Measurements from ENCODE around the gene ZNF236.

The ZNF236 gene

GRCh38 chr18:76882146-76882545 lies 59.8 kb downstream of the ZNF236 start:
- no peak overlapping the region for H3K27ac ChIP-seq (ENCODE audit: low read depth, low read length, poor library complexity, severe bottlenecking)
- H3K4me2 ChIP-seq (ENCODE audit: low read length): no peak overlapping the region
- H3K9ac ChIP-seq (ENCODE audit: low read length): no peak overlapping the region
- H3K79me2 ChIP-seq (ENCODE audit: insufficient read depth, low read length): no peaks in the 10 kb centered on the region
- peaks cover 71% of the 10 kb centered on the region for H3K36me3 ChIP-seq (ENCODE audit: insufficient read depth, low read length)
- no peaks in the 10 kb centered on the region for H3K9me3 ChIP-seq (ENCODE audit: low read length)
- no peak for TF ChIP-seq EZH2 (IDR thresholded peaks at IDR 0.05; ENCODE audit: borderline replicate concordance, low read length)
- TF ChIP-seq, protein P1, sequence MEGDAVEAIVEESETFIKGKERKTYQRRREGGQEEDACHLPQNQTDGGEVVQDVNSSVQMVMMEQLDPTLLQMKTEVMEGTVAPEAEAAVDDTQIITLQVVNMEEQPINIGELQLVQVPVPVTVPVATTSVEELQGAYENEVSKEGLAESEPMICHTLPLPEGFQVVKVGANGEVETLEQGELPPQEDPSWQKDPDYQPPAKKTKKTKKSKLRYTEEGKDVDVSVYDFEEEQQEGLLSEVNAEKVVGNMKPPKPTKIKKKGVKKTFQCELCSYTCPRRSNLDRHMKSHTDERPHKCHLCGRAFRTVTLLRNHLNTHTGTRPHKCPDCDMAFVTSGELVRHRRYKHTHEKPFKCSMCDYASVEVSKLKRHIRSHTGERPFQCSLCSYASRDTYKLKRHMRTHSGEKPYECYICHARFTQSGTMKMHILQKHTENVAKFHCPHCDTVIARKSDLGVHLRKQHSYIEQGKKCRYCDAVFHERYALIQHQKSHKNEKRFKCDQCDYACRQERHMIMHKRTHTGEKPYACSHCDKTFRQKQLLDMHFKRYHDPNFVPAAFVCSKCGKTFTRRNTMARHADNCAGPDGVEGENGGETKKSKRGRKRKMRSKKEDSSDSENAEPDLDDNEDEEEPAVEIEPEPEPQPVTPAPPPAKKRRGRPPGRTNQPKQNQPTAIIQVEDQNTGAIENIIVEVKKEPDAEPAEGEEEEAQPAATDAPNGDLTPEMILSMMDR (IDR thresholded peaks at IDR 0.05; ENCODE audit: low read length): no peak
- H3K4me1 ChIP-seq (ENCODE audit: insufficient read depth, low read length, severe bottlenecking): no peaks in the 10 kb centered on the region
- no peaks in the 10 kb centered on the region for H4K20me1 ChIP-seq (ENCODE audit: insufficient read depth, low read length)
- H3F3A ChIP-seq (ENCODE audit: insufficient read depth, low read length): no peaks in the 10 kb centered on the region
- no peak overlapping the region for H3K4me3 ChIP-seq (ENCODE audit: low read depth, low read length, poor library complexity, severe bottlenecking)
- no peak overlapping the region for H2AFZ ChIP-seq (ENCODE audit: low read length)
- H3K27me3 ChIP-seq (ENCODE audit: insufficient read depth, low read length): no peaks in the 10 kb centered on the region
- no peaks in the 10 kb centered on the region for H3K9me2 ChIP-seq (ENCODE audit: low read depth, low read length)

DNA sequence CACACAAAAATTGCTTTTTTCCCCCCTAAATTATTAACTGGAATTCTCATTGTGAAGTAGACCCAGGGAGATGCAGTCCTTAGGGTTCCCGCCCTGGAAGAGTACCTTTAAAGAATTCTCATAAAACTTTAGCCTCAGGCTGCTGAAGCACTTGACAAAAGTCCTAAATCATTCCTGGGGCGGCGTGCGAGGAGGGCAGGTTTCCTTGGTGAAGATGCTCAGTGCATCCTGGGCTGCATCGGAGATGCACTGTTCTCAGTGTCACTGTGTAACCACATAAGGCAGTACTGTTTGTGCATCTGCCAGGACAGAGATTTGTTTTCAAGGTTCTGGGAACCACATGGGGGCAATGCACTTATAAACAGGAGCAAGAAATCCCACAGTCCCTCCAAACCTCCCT lies 62.6 kb downstream of the ZNF236 start:
- no peak overlapping the region for H3K4me2 ChIP-seq (ENCODE audit: low read length)
- H3F3A ChIP-seq (ENCODE audit: insufficient read depth, low read length): no peaks in the 10 kb centered on the region
- no peak overlapping the region for H3K27ac ChIP-seq (ENCODE audit: low read depth, low read length, poor library complexity, severe bottlenecking)
- H2AFZ ChIP-seq (ENCODE audit: low read length): no peak overlapping the region
- H3K9ac ChIP-seq (ENCODE audit: low read length): no peak overlapping the region
- TF ChIP-seq, protein P1 (IDR thresholded peaks at IDR 0.05; ENCODE audit: low read length): no peak
- TF ChIP-seq EZH2 (IDR thresholded peaks at IDR 0.05; ENCODE audit: borderline replicate concordance, low read length): no peak
- H3K27me3 ChIP-seq (ENCODE audit: insufficient read depth, low read length): no peaks in the 10 kb centered on the region
- H3K9me2 ChIP-seq (ENCODE audit: low read depth, low read length): no peaks in the 10 kb centered on the region
- H3K4me3 ChIP-seq (ENCODE audit: low read depth, low read length, poor library complexity, severe bottlenecking): no peak overlapping the region
- H4K20me1 ChIP-seq (ENCODE audit: insufficient read depth, low read length): no peaks in the 10 kb centered on the region
- H3K4me1 ChIP-seq (ENCODE audit: insufficient read depth, low read length, severe bottlenecking): no peaks in the 10 kb centered on the region
- no peaks in the 10 kb centered on the region for H3K79me2 ChIP-seq (ENCODE audit: insufficient read depth, low read length)
- H3K36me3 ChIP-seq (ENCODE audit: insufficient read depth, low read length): peaks cover 78% of the 10 kb centered on the region
- no peaks in the 10 kb centered on the region for H3K9me3 ChIP-seq (ENCODE audit: low read length)

DNA sequence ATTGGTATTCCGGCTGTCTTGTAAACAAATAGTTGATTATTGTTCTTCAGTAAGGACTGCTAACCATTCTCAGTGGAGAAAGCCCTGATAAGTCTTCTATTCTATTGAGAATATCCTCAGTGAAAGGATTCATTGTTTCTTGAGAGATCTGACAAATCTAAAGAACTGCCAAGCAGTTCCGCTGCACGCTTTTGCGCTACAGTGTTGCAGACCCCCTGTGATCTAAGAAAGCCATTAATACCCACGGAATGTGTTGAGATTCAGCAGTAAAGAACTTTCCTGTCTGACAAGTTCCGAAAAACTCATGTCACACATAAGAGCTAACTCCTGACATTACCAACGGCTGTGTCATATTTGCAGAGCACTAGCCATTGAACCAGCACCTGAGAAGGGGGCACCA lies 63.8 kb downstream of the ZNF236 start:
- Histone ChIP-seq H4K20me1 (ENCODE audit: insufficient read depth, low read length) (no peaks in the 10 kb centered on the region), H3K27ac (ENCODE audit: low read depth, low read length, poor library complexity, severe bottlenecking) (no peak overlapping the region), H2AFZ (ENCODE audit: low read length) (no peak overlapping the region), H3K4me1 (ENCODE audit: insufficient read depth, low read length, severe bottlenecking) (no peaks in the 10 kb centered on the region), H3K27me3 (ENCODE audit: insufficient read depth, low read length) (no peaks in the 10 kb centered on the region), H3K4me2 (ENCODE audit: low read length) (no peak overlapping the region), H3K4me3 (ENCODE audit: low read depth, low read length, poor library complexity, severe bottlenecking) (no peak overlapping the region), H3K9me3 (ENCODE audit: low read length) (no peaks in the 10 kb centered on the region), H3F3A (ENCODE audit: insufficient read depth, low read length) (no peaks in the 10 kb centered on the region), H3K79me2 (ENCODE audit: insufficient read depth, low read length) (no peaks in the 10 kb centered on the region), H3K9ac (ENCODE audit: low read length) (no peak overlapping the region), H3K9me2 (ENCODE audit: low read depth, low read length) (no peaks in the 10 kb centered on the region), H3K36me3 (ENCODE audit: insufficient read depth, low read length) (peaks cover 76% of the 10 kb centered on the region)
- TF ChIP-seq, protein P1 (IDR thresholded peaks at IDR 0.05; ENCODE audit: low read length): no peak
- TF ChIP-seq EZH2 (IDR thresholded peaks at IDR 0.05; ENCODE audit: borderline replicate concordance, low read length): no peak
